IMR-90 (cell line): ENCODE data around the gene CD300LF. TPM values are rescaled to one million over a fixed set of nuclear protein-coding genes. Genes with fewer than 3 reads are reported as not detected.
A peak's percentile ranks its signal among the peaks of the same experiment; 100 is the strongest.

Source experiments
- ATAC-seq: fragments of 200-7000 bp; cut with Tn5 transposase; 2 replicates; pipeline ENCODE4 v1.9.1; 2020; ENCODE audit warnings: low read depth, mild to moderate bottlenecking, moderate library complexity
- BruUV-seq: library from RNA; stranded (reverse); fragments of 400-500 nt; replicated peaks from 2 replicates; lab custom pipeline; 2021; lab: Mats Ljungman, UMichigan
- CTCF ChIA-PET: fragments of 300-600 bp; formaldehyde crosslinking; extraction: SDS; loops from one replicate; lab custom pipeline; 2021; ENCODE audit warnings: antibody characterized with exemption; lab: Yijun Ruan, JAX
- POLR2A ChIA-PET: fragments of 300-600 bp; sonication (Branson Sonifier 250); formaldehyde crosslinking; loops from one replicate; lab custom pipeline; 2022; ENCODE audit warnings: antibody characterized with exemption; ENCODE audit not compliant: unreplicated experiment; lab: Charles Lee
- DNase-seq: peaks from one replicate; pipeline ENCODE4 v3.0.0; 2013
- H2AFZ ChIP-seq: replicated peaks from 2 replicates; pipeline ENCODE3; 2013; ENCODE audit warnings: low read length, mild to moderate bottlenecking; ENCODE audit not compliant: poor library complexity
- H2AK5ac ChIP-seq: 2 replicates; pipeline ENCODE4 v1.6.1; 2013; ENCODE audit warnings: low read depth, low read length, inconsistent platforms
- H2AK9ac ChIP-seq: replicated peaks from 2 replicates; pipeline ENCODE3; 2013; ENCODE audit warnings: mild to moderate bottlenecking, low read depth, low read length, moderate library complexity; ENCODE audit not compliant: poor library complexity
- H2BK120ac ChIP-seq: 2 replicates; pipeline ENCODE4 v1.6.1; 2013; ENCODE audit warnings: low read depth, low read length, inconsistent platforms
- H2BK15ac ChIP-seq: 3 replicates; pipeline ENCODE4 v1.6.1; 2013; ENCODE audit warnings: low read depth, low read length, inconsistent platforms
- H2BK20ac ChIP-seq: 2 replicates; pipeline ENCODE4 v1.6.1; 2013; ENCODE audit warnings: low read depth, mild to moderate bottlenecking, inconsistent platforms, low read length, moderate library complexity
- H2BK5ac ChIP-seq: 2 replicates; pipeline ENCODE4 v1.6.1; 2013; ENCODE audit warnings: mild to moderate bottlenecking, low read depth, low read length, inconsistent platforms; ENCODE audit not compliant: poor library complexity, severe bottlenecking
- H3K14ac ChIP-seq: replicated peaks from 2 replicates; pipeline ENCODE4 v1.6.1; 2013; ENCODE audit warnings: low read depth, low read length, inconsistent platforms
- H3K18ac ChIP-seq: 2 replicates; pipeline ENCODE4 v1.6.1; 2013; ENCODE audit warnings: low read depth, low read length, control low read depth
- H3K23ac ChIP-seq: 2 replicates; pipeline ENCODE4 v1.6.1; 2013; ENCODE audit warnings: low read depth, low read length, inconsistent platforms
- H3K27ac ChIP-seq: 2 replicates; pipeline ENCODE4 v1.5.1; 2013; ENCODE audit warnings: mild to moderate bottlenecking, control low read depth, low read length; ENCODE audit not compliant: insufficient read depth
- H3K27me3 ChIP-seq: 2 replicates; pipeline ENCODE4 v1.6.1; 2013; ENCODE audit warnings: low read length; ENCODE audit not compliant: control insufficient read depth, insufficient read depth
- H3K36me3 ChIP-seq: 2 replicates; pipeline ENCODE4 v1.6.1; 2013; ENCODE audit warnings: low read length, mixed read lengths; ENCODE audit not compliant: control insufficient read depth, insufficient read depth
- H3K4ac ChIP-seq: 2 replicates; pipeline ENCODE4 v1.6.1; 2013; ENCODE audit warnings: low read depth, low read length, inconsistent platforms
- H3K4me1 ChIP-seq: 2 replicates; pipeline ENCODE4 v1.6.1; 2013; ENCODE audit warnings: low read length, mixed read lengths; ENCODE audit not compliant: control insufficient read depth, insufficient read depth
- H3K4me2 ChIP-seq: 2 replicates; pipeline ENCODE4 v1.6.1; 2013; ENCODE audit warnings: low read depth, mild to moderate bottlenecking, control low read depth, low read length, moderate library complexity
- H3K4me3 ChIP-seq: 2 replicates; pipeline ENCODE4 v1.5.1; 2013; ENCODE audit warnings: low read depth, mild to moderate bottlenecking, control low read depth, low read length, moderate library complexity; ENCODE audit not compliant: insufficient read depth
- H3K56ac ChIP-seq: 2 replicates; pipeline ENCODE4 v1.6.1; 2013; ENCODE audit warnings: low read length, inconsistent platforms; ENCODE audit not compliant: insufficient read depth; ENCODE audit errors: extremely low read depth
- H3K79me1 ChIP-seq, 2 experiments: 2 replicates each; pipeline ENCODE4 v1.6.1; 2013; ENCODE audit warnings: low read length in 2 of 2, inconsistent platforms in 1 of 2, low read depth in 1 of 2
- H3K9ac ChIP-seq: 2 replicates; pipeline ENCODE4 v1.6.1; 2013; ENCODE audit warnings: low read depth, low read length, control low read depth
- H3K9me1 ChIP-seq: 2 replicates; pipeline ENCODE4 v1.6.1; 2013; ENCODE audit warnings: low read length, inconsistent platforms; ENCODE audit not compliant: insufficient read depth
- H3K9me3 ChIP-seq: 2 replicates; pipeline ENCODE4 v1.6.1; 2013; ENCODE audit warnings: low read length; ENCODE audit not compliant: control insufficient read depth, insufficient read depth
- H4K20me1 ChIP-seq: 2 replicates; pipeline ENCODE4 v1.6.1; 2013; ENCODE audit warnings: low read length, inconsistent platforms; ENCODE audit not compliant: insufficient read depth
- H4K5ac ChIP-seq: 2 replicates; pipeline ENCODE4 v1.6.1; 2013; ENCODE audit warnings: mild to moderate bottlenecking, low read depth, low read length, control low read depth
- H4K8ac ChIP-seq, 2 experiments: 2 replicates each; pipeline ENCODE4 v1.6.1; 2013; ENCODE audit warnings: low read depth in 2 of 2, low read length in 2 of 2, control low read depth in 1 of 2, inconsistent platforms in 1 of 2
- H4K91ac ChIP-seq: 2 replicates; pipeline ENCODE4 v1.6.1; 2013; ENCODE audit warnings: low read depth, low read length, inconsistent platforms; ENCODE audit not compliant: insufficient read depth
- CTCF ChIP-seq: conservative IDR thresholded peaks from 2 replicates; pipeline ENCODE4 v1.5.1; 2012; ENCODE audit warnings: mild to moderate bottlenecking, low read depth, low read length, improper control_type of control experiment
- FOS ChIP-seq: fragments of 150-350 bp; IDR thresholded peaks from 2 replicates; pipeline ENCODE4 v1.6.1; 2016; ENCODE audit warnings: low read depth, low read length
- MAFK ChIP-seq: IDR thresholded peaks from 2 replicates; pipeline ENCODE4 v1.6.1; 2012; ENCODE audit warnings: low read depth, low read length, improper control_type of control experiment
- MAZ ChIP-seq: IDR thresholded peaks from 2 replicates; pipeline ENCODE4 v1.6.1; 2012; ENCODE audit warnings: low read depth, mild to moderate bottlenecking, low read length, improper control_type of control experiment, moderate library complexity, borderline replicate concordance
- MXI1 ChIP-seq: IDR thresholded peaks from 2 replicates; pipeline ENCODE4 v1.6.1; 2012; ENCODE audit warnings: low read depth, mild to moderate bottlenecking, low read length, moderate library complexity, borderline replicate concordance
- POLR2A ChIP-seq: IDR thresholded peaks from 2 replicates; pipeline ENCODE4 v1.6.1; 2012; ENCODE audit warnings: mild to moderate bottlenecking, low read depth, low read length
- RAD21 ChIP-seq: IDR thresholded peaks from 2 replicates; pipeline ENCODE4 v1.6.1; 2012; ENCODE audit warnings: low read length, improper control_type of control experiment
- RCOR1 ChIP-seq: IDR thresholded peaks from 2 replicates; pipeline ENCODE4 v1.6.1; 2012; ENCODE audit warnings: mild to moderate bottlenecking, low read length, improper control_type of control experiment; ENCODE audit not compliant: insufficient replicate concordance
- RFX5 ChIP-seq: IDR thresholded peaks from 2 replicates; pipeline ENCODE4 v1.8.0; 2012; ENCODE audit warnings: low read depth, mild to moderate bottlenecking, low read length, moderate library complexity
- USF2 ChIP-seq: fragments of 150-350 bp; IDR thresholded peaks from 2 replicates; pipeline ENCODE4 v1.6.1; 2017; ENCODE audit warnings: mild to moderate bottlenecking, antibody characterized with exemption, low read length, low read depth
- WGBS, 2 experiments: methylation state at CpG; one replicate each; pipeline versions ENCODE4 v1.1.5 to v1.1.7; 2013; ENCODE audit warnings: missing lambda C conversion rate in 2 of 2; ENCODE audit not compliant: insufficient read length in 1 of 2; ENCODE audit errors: extremely low coverage in 2 of 2; 5-methylcytosine and 5-hydroxymethylcytosine counted together
- dilution Hi-C: fragments of 300-500 bp; cut with HindIII; formaldehyde crosslinking; loops from one replicate; pipeline ENCODE4 v1.14.3; 2018; ENCODE audit warnings: low sequenced_read_pairs; ENCODE audit not compliant: unreplicated experiment
- in situ Hi-C: fragments of 300-500 bp; cut with MboI; formaldehyde crosslinking; loops from 3 replicates; pipeline ENCODE4 v1.14.3; 2019; ENCODE audit warnings: low sequenced_read_pairs, inconsistent platforms, mixed read lengths
- intact Hi-C: fragments of 100-400 bp; cut with micrococcal nuclease; formaldehyde crosslinking; loops from 2 replicates; pipeline ENCODE4 v1.10.0; 2022
- polyA plus RNA-seq, 3 experiments: library from polyadenylated mRNA; depleted of rRNA; stranded (reverse); fragments of >200 nt; gene quantifications; 2 replicates each; pipeline ENCODE4 v1.2.3, GENCODE V29; 2012; ENCODE audit warnings: low replicate concordance in 1 of 3
- total RNA-seq: library from RNA; depleted of rRNA; stranded (reverse); fragments of >200 nt; gene quantifications from 2 replicates; pipeline ENCODE4 v1.2.3, GENCODE V29; 2012

The CD300LF gene
- total and polyA plus RNA-seq, 2 of the 4 experiments (the other 2 are of a cell fraction): not detected

- TF ChIP-seq MXI1: no peak
Observed at GRCh38 chr17:74745548-74746177, 32.9 kb upstream of the CD300LF start (continued).

- H3K4me2 ChIP-seq: peak overlapping the region; percentile 44
- H2AK9ac ChIP-seq: peak overlapping the region; percentile 76
- BruUV-seq: no TSS peak
- H2BK20ac ChIP-seq: no peak overlapping the region
- H3K27ac ChIP-seq: no peak overlapping the region
- H2BK5ac ChIP-seq: no peak overlapping the region
- 0 out of 4 replicates have a peak, but pooled peaks cover 0 to 1% of the 10 kb centered on the region in 2 experiments for H3K79me1 ChIP-seq
- no peak overlapping the region for H3K14ac ChIP-seq
- peak overlapping the region; percentile 45; the same call in 1 of the 2 replicates for H3K4ac ChIP-seq
- H2AFZ ChIP-seq: peak overlapping the region; percentile 95
- in situ Hi-C loops (loop anchor here (5.0 to 10.0 kb wide), 2 partner anchors 122 to 210 kb away; no protein-coding TSS in a partner anchor), intact Hi-C loops (loop anchor here (1.0 to 5.0 kb wide), 4 partner anchors 31 to 213 kb away; partner anchors contain the start of gene NAT9), dilution Hi-C loops (no loop called here)
- H4K91ac ChIP-seq: no peak overlapping the region
- H4K5ac ChIP-seq: no peak overlapping the region
- H3K56ac ChIP-seq: no peak overlapping the region
- H2BK120ac ChIP-seq: no peak overlapping the region
- POLR2A ChIA-PET: interaction anchor here (0.6 kb wide), 1 partner anchor 14 kb away, joined by 4 read pairs; no protein-coding TSS in a partner anchor
- no peaks in the 10 kb centered on the region for H4K20me1 ChIP-seq
- no peak overlapping the region for H2AK5ac ChIP-seq
- CTCF ChIA-PET: interaction anchor here (0.8 to 1.9 kb wide), 7 partner anchors 9 to 128 kb away, joined by 3 to 5 read pairs (median 4); partner anchors contain the start of gene FDXR
- H3K23ac ChIP-seq: no peak overlapping the region
- 10% methylated on average over 6 of the region's 24 CpGs; no CpG with 5 or more reads in 1 of the 2 experiments for WGBS, 2 experiments
- H3K18ac ChIP-seq: no peak overlapping the region
- peaks cover 6% of the 10 kb centered on the region; the same call in 1 of the 2 replicates for H3K4me1 ChIP-seq
- H3K9me3 ChIP-seq: no peaks in the 10 kb centered on the region
- no peak overlapping the region for H3K4me3 ChIP-seq
- H3K9me1 ChIP-seq: 0 out of 2 replicates have a peak, but pooled peaks cover under 1% of the 10 kb centered on the region
- no peak overlapping the region for H3K9ac ChIP-seq
- H2BK15ac ChIP-seq: no peak overlapping the region
- peak; percentile 32 for ATAC-seq
- H3K27me3 ChIP-seq: peaks cover 3% of the 10 kb centered on the region; the same call in 1 of the 2 replicates
- H3K36me3 ChIP-seq: no peaks in the 10 kb centered on the region
- peak; percentile 47 for DNase-seq
- H4K8ac ChIP-seq: peak overlapping the region in 1 of 2 experiments; percentile 83; a peak in 1 of 4 replicates
- no peak for TF ChIP-seq RFX5
- no peak for TF ChIP-seq FOS
- no peak for TF ChIP-seq MXI1
- peak; percentile 99 for TF ChIP-seq CTCF
- TF ChIP-seq USF2: no peak
- no peak for TF ChIP-seq POLR2A
- TF ChIP-seq MAZ: 0 out of 2 replicates have a peak, but pooled peaks have one; percentile 23
- no peak for TF ChIP-seq MAFK
- TF ChIP-seq RCOR1: no peak
- peak; percentile 95 for TF ChIP-seq RAD21
Observed at GRCh38 chr17:74744714-74745547, 32.2 kb upstream of the CD300LF start.
